Measurements from ENCODE around the gene WDFY3. TPM values are rescaled to one million over a fixed set of nuclear protein-coding genes. Genes with fewer than 3 reads are reported as not detected.

Gene WDFY3
- total RNA-seq, 1 donor = 91.9 TPM

GRCh38 chr4:84956014-84956413 is 10.5 kb downstream of the WDFY3 start:
- H4K20me1 ChIP-seq (ENCODE audit: insufficient read depth, low read length) = peaks cover 63% of the 10 kb centered on the region
- no peaks in the 10 kb centered on the region for H3K36me3 ChIP-seq (ENCODE audit: insufficient read depth, low read length)
- H3K79me2 ChIP-seq (ENCODE audit: insufficient read depth, low read length) = peaks cover 97% of the 10 kb centered on the region
- no peaks in the 10 kb centered on the region for H3K9me3 ChIP-seq (ENCODE audit: low read depth, low read length)
- no peak for DNase-seq (ENCODE audit: insufficient read length, low spot score, missing footprints)
- H2AFZ ChIP-seq (ENCODE audit: low read length) = no peak overlapping the region
- peaks cover 7% of the 10 kb centered on the region for H3K4me1 ChIP-seq (ENCODE audit: insufficient read depth, low read length)
- no peak overlapping the region for H3K27ac ChIP-seq (ENCODE audit: low read depth, low read length)
- no peak for TF ChIP-seq CTCF (IDR thresholded peaks at IDR 0.05; ENCODE audit: extremely low read depth, low read depth, low read length)
- H3K4me2 ChIP-seq (ENCODE audit: insufficient read depth, low read length) = no peak overlapping the region
- H3K27me3 ChIP-seq (ENCODE audit: insufficient read depth, low read length) = no peaks in the 10 kb centered on the region
- H3K4me3 ChIP-seq (ENCODE audit: insufficient read depth, low read length) = no peak overlapping the region

DNA sequence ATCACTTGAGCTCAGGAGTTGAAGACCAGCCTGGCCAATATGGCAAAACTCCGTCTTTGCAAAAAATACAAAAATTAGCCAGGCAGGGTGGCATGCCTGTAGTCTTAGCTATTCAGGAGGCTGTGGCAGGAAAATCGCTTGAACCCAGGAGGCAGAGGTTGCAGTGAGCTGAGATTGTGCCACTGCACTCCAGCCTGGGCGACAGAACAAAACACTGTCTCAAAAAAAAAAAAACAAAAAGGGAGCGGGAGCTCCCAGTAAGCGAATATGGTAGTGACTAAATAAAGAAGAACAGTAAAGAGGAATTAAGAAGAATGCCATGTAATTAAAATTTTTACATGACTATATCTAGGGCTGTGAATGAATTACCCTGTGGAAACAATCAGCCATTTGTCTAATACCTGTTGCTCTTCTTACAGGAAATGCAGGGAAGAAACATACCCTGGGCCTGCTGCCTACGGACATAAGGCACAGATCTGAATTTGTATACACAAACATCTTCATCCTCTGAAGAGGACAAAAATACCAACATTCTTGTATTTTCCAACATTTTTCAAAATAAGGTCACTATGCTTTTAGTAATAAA is 11.4 kb downstream of the WDFY3 start:
- Histone ChIP-seq H3K4me1 (ENCODE audit: insufficient read depth, low read length) (peaks cover 7% of the 10 kb centered on the region), H3K4me3 (ENCODE audit: insufficient read depth, low read length) (no peak overlapping the region), H2AFZ (ENCODE audit: low read length) (no peak overlapping the region), H3K36me3 (ENCODE audit: insufficient read depth, low read length) (no peaks in the 10 kb centered on the region), H4K20me1 (ENCODE audit: insufficient read depth, low read length) (peaks cover 64% of the 10 kb centered on the region), H3K27me3 (ENCODE audit: insufficient read depth, low read length) (no peaks in the 10 kb centered on the region), H3K27ac (ENCODE audit: low read depth, low read length) (no peak overlapping the region), H3K4me2 (ENCODE audit: insufficient read depth, low read length) (no peak overlapping the region), H3K79me2 (ENCODE audit: insufficient read depth, low read length) (peaks cover 97% of the 10 kb centered on the region), H3K9me3 (ENCODE audit: low read depth, low read length) (no peaks in the 10 kb centered on the region)
- no peak for DNase-seq (ENCODE audit: insufficient read length, low spot score, missing footprints)
- TF ChIP-seq CTCF (IDR thresholded peaks at IDR 0.05; ENCODE audit: extremely low read depth, low read depth, low read length) = no peak

- no peaks in the 10 kb centered on the region for H3K9me3 ChIP-seq (ENCODE audit: low read depth, low read length)
- no peak overlapping the region for H3K4me3 ChIP-seq (ENCODE audit: insufficient read depth, low read length)
- no peak overlapping the region for H3K4me2 ChIP-seq (ENCODE audit: insufficient read depth, low read length)
- peak overlapping the region; percentile 46 for H3K27ac ChIP-seq (ENCODE audit: low read depth, low read length)
- no peaks in the 10 kb centered on the region for H3K36me3 ChIP-seq (ENCODE audit: insufficient read depth, low read length)
- H3K79me2 ChIP-seq (ENCODE audit: insufficient read depth, low read length) = peaks cover 97% of the 10 kb centered on the region
- H3K4me1 ChIP-seq (ENCODE audit: insufficient read depth, low read length) = peaks cover 7% of the 10 kb centered on the region
- no peak for TF ChIP-seq CTCF (IDR thresholded peaks at IDR 0.05; ENCODE audit: extremely low read depth, low read depth, low read length)
- H2AFZ ChIP-seq (ENCODE audit: low read length) = no peak overlapping the region
- no peaks in the 10 kb centered on the region for H3K27me3 ChIP-seq (ENCODE audit: insufficient read depth, low read length)
- H4K20me1 ChIP-seq (ENCODE audit: insufficient read depth, low read length) = peaks cover 59% of the 10 kb centered on the region
- DNase-seq (ENCODE audit: insufficient read length, low spot score, missing footprints) = no peak
These were observed 13.7 kb downstream of the WDFY3 start for GRCh38 chr4:84952776-84953175.

DNA sequence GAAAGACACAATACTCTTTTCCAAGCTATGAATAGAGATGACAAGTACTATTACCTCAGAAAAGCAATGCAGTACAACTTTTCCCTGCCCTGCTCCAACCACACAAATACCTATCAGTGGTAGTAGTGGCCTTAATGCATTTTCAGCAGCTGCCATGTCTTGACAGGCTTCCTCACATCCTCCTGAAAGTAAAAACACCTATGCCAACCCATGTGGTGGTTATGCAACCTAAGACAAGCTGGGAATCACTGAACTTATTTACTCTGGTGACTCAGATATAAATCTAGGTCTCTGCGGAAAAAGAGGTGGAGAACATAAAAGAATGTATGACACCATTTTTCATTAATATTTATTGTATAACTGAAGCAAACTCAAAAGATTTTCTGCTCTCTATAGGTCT is 14.5 kb downstream of the WDFY3 start:
- peak overlapping the region; percentile 46 for H3K27ac ChIP-seq (ENCODE audit: low read depth, low read length)
- H3K4me3 ChIP-seq (ENCODE audit: insufficient read depth, low read length) = no peak overlapping the region
- peak overlapping the region; percentile 25 for H3K4me2 ChIP-seq (ENCODE audit: insufficient read depth, low read length)
- H3K36me3 ChIP-seq (ENCODE audit: insufficient read depth, low read length) = no peaks in the 10 kb centered on the region
- peaks cover 51% of the 10 kb centered on the region for H4K20me1 ChIP-seq (ENCODE audit: insufficient read depth, low read length)
- H3K79me2 ChIP-seq (ENCODE audit: insufficient read depth, low read length) = peaks cover 96% of the 10 kb centered on the region
- no peak overlapping the region for H2AFZ ChIP-seq (ENCODE audit: low read length)
- no peaks in the 10 kb centered on the region for H3K9me3 ChIP-seq (ENCODE audit: low read depth, low read length)
- TF ChIP-seq CTCF (IDR thresholded peaks at IDR 0.05; ENCODE audit: extremely low read depth, low read depth, low read length) = no peak
- H3K4me1 ChIP-seq (ENCODE audit: insufficient read depth, low read length) = peaks cover 7% of the 10 kb centered on the region
- no peaks in the 10 kb centered on the region for H3K27me3 ChIP-seq (ENCODE audit: insufficient read depth, low read length)
- no peak for DNase-seq (ENCODE audit: insufficient read length, low spot score, missing footprints)

All from osteoblast (primary cell).